Esophagus muscularis mucosa (tissue), 4 donors: Measurements from ENCODE around the gene RBP2.

Experiments
- EP300 ChIP-seq: sonication (generic); formaldehyde crosslinking; IDR thresholded peaks from one replicate; pipeline ENCODE4 v1.6.1; 2017; ENCODE audit warnings: antibody characterized with exemption
- POLR2A ChIP-seq: fragments of 450-650 bp; IDR thresholded peaks from one replicate; pipeline ENCODE4 v1.6.1; 2017; ENCODE audit warnings: antibody characterized with exemption, moderate library complexity, mild to moderate bottlenecking, low read depth
- POLR2AphosphoS5 ChIP-seq, 2 donors: sonication (generic); formaldehyde crosslinking; IDR thresholded peaks; one replicate each; pipeline ENCODE4 v1.6.1; 2017; ENCODE audit warnings: antibody characterized with exemption in 2 of 2
- TF ChIP-seq, protein P1 (sequence below), 3 experiments: fragments of 200-600 bp in 2 of 3; fragments of 450-650 bp in 1 of 3; sonication (generic) in 2 of 3; IDR thresholded peaks; one replicate each; pipeline ENCODE4 v1.5.1; 2017 to 2019; ENCODE audit warnings: antibody characterized with exemption in 3 of 3, mild to moderate bottlenecking in 2 of 3, moderate library complexity in 1 of 3

DNA sequence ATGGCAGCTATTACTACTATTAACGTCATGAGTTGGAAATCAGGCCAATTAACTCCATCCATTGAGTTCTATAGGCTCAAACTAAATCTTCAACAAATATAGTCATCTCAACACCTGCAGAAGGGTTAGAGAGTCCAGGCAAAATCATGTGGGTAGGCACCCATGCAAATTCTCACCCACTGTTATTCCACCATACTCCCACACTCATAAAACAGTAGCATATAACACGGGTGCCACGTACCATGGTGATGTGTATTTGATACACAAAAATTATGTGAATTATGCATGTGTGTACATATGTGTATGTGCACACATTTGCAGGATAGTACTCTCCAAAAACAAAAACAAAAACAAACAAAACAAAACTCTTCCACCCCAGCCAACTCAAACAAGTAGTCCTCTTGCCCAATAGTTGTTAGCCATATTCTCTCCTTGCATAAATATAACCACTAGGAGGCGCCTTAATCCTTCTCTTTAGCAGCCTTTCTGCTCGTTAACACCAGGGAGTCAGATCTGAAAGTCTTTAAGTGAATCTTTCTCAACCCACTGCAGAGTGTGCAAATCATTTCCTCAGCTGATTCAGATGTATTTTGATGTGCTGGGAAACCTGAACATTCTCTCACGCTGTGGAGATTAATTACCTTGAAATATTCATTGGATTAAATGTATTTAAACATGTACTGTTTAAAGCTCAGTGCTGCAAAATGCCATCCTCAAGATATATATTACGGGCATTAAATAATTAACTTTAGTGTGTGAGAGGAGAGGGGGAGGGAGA, 48.8 kb downstream of the RBP2 start:
- TF ChIP-seq, protein P1, sequence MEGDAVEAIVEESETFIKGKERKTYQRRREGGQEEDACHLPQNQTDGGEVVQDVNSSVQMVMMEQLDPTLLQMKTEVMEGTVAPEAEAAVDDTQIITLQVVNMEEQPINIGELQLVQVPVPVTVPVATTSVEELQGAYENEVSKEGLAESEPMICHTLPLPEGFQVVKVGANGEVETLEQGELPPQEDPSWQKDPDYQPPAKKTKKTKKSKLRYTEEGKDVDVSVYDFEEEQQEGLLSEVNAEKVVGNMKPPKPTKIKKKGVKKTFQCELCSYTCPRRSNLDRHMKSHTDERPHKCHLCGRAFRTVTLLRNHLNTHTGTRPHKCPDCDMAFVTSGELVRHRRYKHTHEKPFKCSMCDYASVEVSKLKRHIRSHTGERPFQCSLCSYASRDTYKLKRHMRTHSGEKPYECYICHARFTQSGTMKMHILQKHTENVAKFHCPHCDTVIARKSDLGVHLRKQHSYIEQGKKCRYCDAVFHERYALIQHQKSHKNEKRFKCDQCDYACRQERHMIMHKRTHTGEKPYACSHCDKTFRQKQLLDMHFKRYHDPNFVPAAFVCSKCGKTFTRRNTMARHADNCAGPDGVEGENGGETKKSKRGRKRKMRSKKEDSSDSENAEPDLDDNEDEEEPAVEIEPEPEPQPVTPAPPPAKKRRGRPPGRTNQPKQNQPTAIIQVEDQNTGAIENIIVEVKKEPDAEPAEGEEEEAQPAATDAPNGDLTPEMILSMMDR (IDR thresholded peaks at IDR 0.05) = peak; percentile 68 to 78 (median 76)
- no peak for TF ChIP-seq EP300
- no peak for TF ChIP-seq POLR2A
- no peak for TF ChIP-seq POLR2AphosphoS5 (IDR thresholded peaks at IDR 0.05)
